Right lobe of liver (tissue), 6 donors: ENCODE data around the gene DAO. TPM values are rescaled to one million over a fixed set of nuclear protein-coding genes. Genes with fewer than 3 reads are reported as not detected.

Experiments used
- ATAC-seq, 4 donors: fragments of 200-7000 bp; cut with Tn5 transposase; one replicate each; pipeline ENCODE4 v1.9.1; 2020; ENCODE audit warnings: mild to moderate bottlenecking in 4 of 4, moderate library complexity in 4 of 4
- DNase-seq, 3 donors: peaks; one replicate each; pipeline ENCODE4 v3.0.0-alpha.2; 2020
- H3K27ac ChIP-seq, 3 donors: fragments of 200-600 bp; one replicate each; pipeline ENCODE4 v1.8.0; 2022
- H3K27me3 ChIP-seq, 2 donors: fragments of 200-600 bp; one replicate each; pipeline ENCODE4 v1.8.0; 2022
- H3K36me3 ChIP-seq, 4 donors: fragments of 200-600 bp; sonication (generic) in 1 of 4; one replicate each; pipeline versions ENCODE4 v1.5.1 to v1.8.0; 2017 to 2022; ENCODE audit warnings: control low read depth in 1 of 4
- H3K4me1 ChIP-seq, 4 donors: fragments of 200-600 bp; sonication (generic) in 1 of 4; one replicate each; pipeline versions ENCODE4 v1.5.1 to v1.8.0; 2017 to 2022; ENCODE audit warnings: control low read depth in 1 of 4
- H3K4me3 ChIP-seq, 3 donors: fragments of 200-600 bp; one replicate each; pipeline ENCODE4 v1.8.0; 2022
- H3K9me3 ChIP-seq, 4 donors: fragments of 200-600 bp; sonication (generic) in 1 of 4; one replicate each; pipeline versions ENCODE4 v1.5.1 to v1.8.0; 2017 to 2022; ENCODE audit warnings: control low read depth in 1 of 4
- CTCF ChIP-seq, 4 donors: fragments of 200-600 bp in 3 of 4; fragments of 450-650 bp in 1 of 4; IDR thresholded peaks; one replicate each; pipeline versions ENCODE4 v1.5.1 to v1.8.0; 2016 to 2022; ENCODE audit warnings: antibody characterized with exemption in 4 of 4, mild to moderate bottlenecking in 2 of 4
- POLR2A ChIP-seq: fragments of 450-650 bp; IDR thresholded peaks from one replicate; pipeline ENCODE4 v1.6.1; 2017; ENCODE audit warnings: antibody characterized with exemption, mild to moderate bottlenecking
- WGBS: methylation state at CpG from one replicate; pipeline ENCODE4 v1.1.6; 2018; ENCODE audit warnings: low coverage, low lambda C conversion rate; ENCODE audit not compliant: insufficient coverage; ENCODE audit errors: missing lambda C conversion rate; 5-methylcytosine and 5-hydroxymethylcytosine counted together
- intact Hi-C, 2 donors: fragments of 100-400 bp; cut with DNase I; formaldehyde crosslinking; loops; one replicate each; pipeline versions ENCODE4 v1.11.2 to v1.14.1; 2022
- total RNA-seq, 6 experiments: library from RNA; depleted of rRNA in 2 of 6; stranded (reverse); fragments of >200 nt in 2 of 6; fragmentation: NEBNext Ultra II Directional in 3 of 6; extraction: Animal tissue kit (Norgen Biotek cat#: 25700) in 3 of 6; gene quantifications; one replicate each; pipeline versions ENCODE4 v1.1.0 to v1.2.4, GENCODE V29; 2016 to 2023
- donor health status: DM: no; HTN: yes; CAD: no.
- donor health status: DM: no; HTN: no; CAD: no.
- donor health status: DM: no; HTN: no; CAD: no.
- donor health status: DM: no; HTN: yes; CAD: no.
- donor health status: DM: no; HTN: yes; CAD: no.

DAO gene
- total RNA-seq, 6 experiments from 2014 or later, result 26.7 to 70.2 (median 45.0) TPM

GRCh38 chr12:108852674-108853309 is 27.1 kb upstream of the DAO start:
- Histone ChIP-seq H3K4me3 (no peak overlapping the region), H3K9me3 (no peaks in the 10 kb centered on the region), H3K27ac (peak overlapping the region; percentile 1 to 94 (median 55)), H3K36me3 (peaks cover 0 to 13% (median 0%) of the 10 kb centered on the region in 4 donors), H3K27me3 (no peaks in the 10 kb centered on the region), H3K4me1 (peaks cover 0 to 40% (median 12%) of the 10 kb centered on the region in 4 donors)
- no peak for DNase-seq
- TF ChIP-seq POLR2A, result peak; percentile 34
- no peak for TF ChIP-seq CTCF (IDR thresholded peaks at IDR 0.05)
- peak in 2 of 4 donors; percentile 0 to 10 for ATAC-seq
- WGBS, result 47% methylated on average over 16 of the region's 16 CpGs
- intact Hi-C loops, result no loop called here

- DNase-seq, result no peak
- Histone ChIP-seq H3K27me3 (no peaks in the 10 kb centered on the region), H3K4me1 (peaks cover 0 to 45% (median 12%) of the 10 kb centered on the region in 4 donors), H3K36me3 (peaks cover 0 to 7% (median 0%) of the 10 kb centered on the region in 4 donors), H3K9me3 (no peaks in the 10 kb centered on the region), H3K4me3 (no peak overlapping the region), H3K27ac (peak overlapping the region in 2 of 3 donors; percentile 49 to 94)
- no peak for TF ChIP-seq POLR2A
- no peak for TF ChIP-seq CTCF (IDR thresholded peaks at IDR 0.05)
- ATAC-seq, result no peak
- intact Hi-C loops, result no loop called here
- WGBS, result 76% methylated on average over 8 of the region's 10 CpGs
Observed at GRCh38 chr12:108853426-108853825, 26.5 kb upstream of the DAO start.

GRCh38 chr12:108853981-108854446 is 25.9 kb upstream of the DAO start:
- 56% methylated on average over 1 of the region's 1 CpG for WGBS
- Histone ChIP-seq H3K4me3 (no peak overlapping the region), H3K27me3 (no peaks in the 10 kb centered on the region), H3K4me1 (peaks cover 0 to 43% (median 12%) of the 10 kb centered on the region in 4 donors), H3K9me3 (no peaks in the 10 kb centered on the region), H3K36me3 (peaks cover 0 to 2% (median 0%) of the 10 kb centered on the region in 4 donors), H3K27ac (peak overlapping the region; percentile 49 to 94 (median 93))
- ATAC-seq (peak in 1 of 4 donors; percentile 9), DNase-seq (no peak)
- intact Hi-C loops, result no loop called here
- TF ChIP-seq CTCF (IDR thresholded peaks at IDR 0.05), result peak in 2 of 4 donors; percentile 6 to 24
- TF ChIP-seq POLR2A, result no peak

- peak in 2 of 4 donors; percentile 4 to 29 for ATAC-seq
- DNase-seq, result peak in 1 of 3 donors; percentile 53
- TF ChIP-seq POLR2A, result no peak
- TF ChIP-seq CTCF (IDR thresholded peaks at IDR 0.05), result no peak
- H3K4me3 ChIP-seq, result no peak overlapping the region
- 46% methylated on average over 11 of the region's 13 CpGs for WGBS
- H3K27ac ChIP-seq, result peak overlapping the region; percentile 53 to 94 (median 93)
- no peaks in the 10 kb centered on the region for H3K36me3 ChIP-seq
- H3K4me1 ChIP-seq, result peaks cover 0 to 38% (median 12%) of the 10 kb centered on the region in 4 donors
- no peaks in the 10 kb centered on the region for H3K9me3 ChIP-seq
- intact Hi-C loops, result no loop called here
- H3K27me3 ChIP-seq, result no peaks in the 10 kb centered on the region
Observed at GRCh38 chr12:108854451-108855283, 25.2 kb upstream of the DAO start.
